Esophagus squamous epithelium (tissue), 4 donors: Measurements from ENCODE around the gene MSMO1.

Source experiments
- CTCF ChIP-seq, 6 experiments: fragments of 450-650 bp in 4 of 6; fragments of 200-600 bp in 2 of 6; sonication (generic) in 2 of 6; IDR thresholded peaks; one replicate each; pipeline ENCODE4 v1.5.1; 2016 to 2019; ENCODE audit warnings: antibody characterized with exemption in 6 of 6, mild to moderate bottlenecking in 4 of 6, moderate library complexity in 4 of 6
- POLR2A ChIP-seq, 4 donors: fragments of 450-650 bp; IDR thresholded peaks; one replicate each; pipeline ENCODE4 v1.6.1; 2017; ENCODE audit warnings: antibody characterized with exemption in 4 of 4, mild to moderate bottlenecking in 4 of 4, moderate library complexity in 3 of 4

- TF ChIP-seq CTCF (IDR thresholded peaks at IDR 0.05) (no peak), POLR2A (IDR thresholded peaks at IDR 0.05) (no peak)
These were observed 42.1 kb downstream of the MSMO1 start for GRCh38 chr4:165369522-165369921.
